H1 (cell line): ENCODE results near the gene SPPL3. TPM values are rescaled to one million over a fixed set of nuclear protein-coding genes. Genes with fewer than 3 reads are reported as not detected.
"Not testable (repeated sequence)": the region's sequence is repeated elsewhere in the genome, so short reads cannot be mapped to it uniquely, and the experiment has no call there.

ENCODE experiments used
- CTCF ChIA-PET: fragments of 300-600 bp; sonication (Branson Sonifier 250); formaldehyde crosslinking; loops from one replicate; lab custom pipeline; 2021; ENCODE audit not compliant: partially characterized antibody; lab: Charles Lee
- POLR2A ChIA-PET: fragments of 300-600 bp; sonication (Branson Sonifier 250); formaldehyde crosslinking; loops from one replicate; lab custom pipeline; 2021; ENCODE audit warnings: inconsistent platforms; ENCODE audit not compliant: partially characterized antibody; lab: Charles Lee
- DNase-seq, 2 experiments: peaks; one replicate each; pipeline versions ENCODE4 v3.0.0 to v3.0.0-alpha.2; 2010 to 2022; ENCODE audit warnings: low spot score in 2 of 2, low read depth in 1 of 2, mixed read lengths in 1 of 2
- FAIRE-seq: peaks from 2 replicates; lab custom pipeline; 2011; peaks lifted over from hg19 to GRCh38; lab: Jason Lieb, UNC
- H2AFZ ChIP-seq: 2 replicates; pipeline ENCODE4 v1.8.1; 2012; ENCODE audit warnings: low read length, inconsistent platforms
- H2AK5ac ChIP-seq: 2 replicates; pipeline ENCODE4 v1.6.1; 2013; ENCODE audit warnings: low read depth, low read length
- H2BK120ac ChIP-seq: replicated peaks from 2 replicates; pipeline ENCODE3; 2013; ENCODE audit warnings: low read depth, low read length, inconsistent platforms
- H2BK12ac ChIP-seq: 2 replicates; pipeline ENCODE4 v1.6.1; 2013; ENCODE audit warnings: low read depth, low read length
- H2BK15ac ChIP-seq: 2 replicates; pipeline ENCODE4 v1.6.1; 2013; ENCODE audit warnings: low read length
- H2BK20ac ChIP-seq: 2 replicates; pipeline ENCODE4 v1.6.1; 2013; ENCODE audit warnings: low read length
- H2BK5ac ChIP-seq: 2 replicates; pipeline ENCODE4 v1.6.1; 2013; ENCODE audit warnings: low read depth, low read length
- H3K14ac ChIP-seq: 2 replicates; pipeline ENCODE4 v1.6.1; 2013; ENCODE audit warnings: inconsistent platforms; ENCODE audit not compliant: insufficient read length
- H3K18ac ChIP-seq: 2 replicates; pipeline ENCODE4 v1.6.1; 2013; ENCODE audit warnings: low read length; ENCODE audit errors: extremely low read depth
- H3K23ac ChIP-seq: 2 replicates; pipeline ENCODE4 v1.6.1; 2013; ENCODE audit warnings: inconsistent platforms; ENCODE audit not compliant: insufficient read length
- H3K23me2 ChIP-seq: 2 replicates; pipeline ENCODE4 v1.6.1; 2013; ENCODE audit warnings: low read depth, low read length
- H3K27ac ChIP-seq: 2 replicates; pipeline ENCODE4 v1.6.1; 2011; ENCODE audit warnings: low read depth, low read length, inconsistent platforms
- H3K27me3 ChIP-seq, 4 experiments: replicated peaks in 1 of 4; 1 replicate in 1 of 4; 2 replicates in 3 of 4; pipeline versions ENCODE4 v1.6.1 to v1.8.1; 2011 to 2013; ENCODE audit warnings: low read length in 3 of 4, mild to moderate bottlenecking in 3 of 4, inconsistent platforms in 2 of 4, mixed read lengths in 2 of 4, moderate library complexity in 1 of 4; ENCODE audit not compliant: control insufficient read depth in 3 of 4, insufficient read depth in 3 of 4; ENCODE audit errors: extremely low read depth in 1 of 4
- H3K36me3 ChIP-seq, 4 experiments: 2 replicates each; pipeline versions ENCODE4 v1.6.1 to v1.8.1; 2011 to 2013; ENCODE audit warnings: mild to moderate bottlenecking in 4 of 4, low read length in 3 of 4, moderate library complexity in 2 of 4, control low read depth in 1 of 4, inconsistent platforms in 1 of 4; ENCODE audit not compliant: insufficient read depth in 4 of 4, control insufficient read depth in 2 of 4
- H3K4ac ChIP-seq: replicated peaks from 2 replicates; pipeline ENCODE3; 2013; ENCODE audit warnings: low read length, low read depth, mixed read lengths, inconsistent platforms; ENCODE audit not compliant: insufficient read length
- H3K4me1 ChIP-seq, 4 experiments: replicated peaks in 1 of 4; 1 replicate in 1 of 4; 2 replicates in 3 of 4; pipeline versions ENCODE4 v1.6.1 to v1.8.1; 2011 to 2013; ENCODE audit warnings: low read length in 3 of 4, inconsistent platforms in 2 of 4, mixed read lengths in 1 of 4; ENCODE audit not compliant: insufficient read depth in 4 of 4, control insufficient read depth in 3 of 4
- H3K4me2 ChIP-seq, 2 experiments: 2 replicates each; pipeline versions ENCODE4 v1.6.1 to v1.8.1; 2011 to 2013; ENCODE audit warnings: low read depth in 2 of 2, low read length in 2 of 2, control low read depth in 1 of 2, inconsistent platforms in 1 of 2, mild to moderate bottlenecking in 1 of 2; ENCODE audit not compliant: insufficient read depth in 1 of 2
- H3K4me3 ChIP-seq, 4 experiments: fragments of 200-600, 300-600 bp in 1 of 4; sonication (generic), shearing (Covaris generic), sonication (Bioruptor Twin) in 1 of 4; 2 replicates each; pipeline versions ENCODE4 v1.5.1 to v1.8.1; 2011 to 2016; ENCODE audit warnings: low read length in 4 of 4, low read depth in 3 of 4, control low read depth in 2 of 4, inconsistent platforms in 2 of 4, mild to moderate bottlenecking in 2 of 4, mixed read lengths in 1 of 4, moderate library complexity in 1 of 4; ENCODE audit not compliant: insufficient read depth in 2 of 4; ENCODE audit errors: extremely low read depth in 1 of 4
- H3K56ac ChIP-seq: replicated peaks from 2 replicates; pipeline ENCODE3; 2013; ENCODE audit warnings: low read depth, mild to moderate bottlenecking, mixed read lengths, low read length, inconsistent platforms; ENCODE audit not compliant: insufficient read length
- H3K79me1 ChIP-seq: 2 replicates; pipeline ENCODE4 v1.6.1; 2013; ENCODE audit warnings: low read depth, low read length, control low read depth
- H3K79me2 ChIP-seq, 2 experiments: 2 replicates each; pipeline versions ENCODE4 v1.6.1 to v1.8.1; 2012 to 2013; ENCODE audit warnings: low read length in 2 of 2, mild to moderate bottlenecking in 2 of 2, inconsistent platforms in 1 of 2; ENCODE audit not compliant: insufficient read depth in 2 of 2, control insufficient read depth in 1 of 2
- H3K9ac ChIP-seq, 4 experiments: replicated peaks in 1 of 4; 1 replicate in 1 of 4; 2 replicates in 3 of 4; pipeline versions ENCODE4 v1.6.1 to v1.8.1; 2011 to 2013; ENCODE audit warnings: low read depth in 3 of 4, low read length in 3 of 4, control low read depth in 2 of 4, mild to moderate bottlenecking in 2 of 4, moderate library complexity in 2 of 4, inconsistent platforms in 1 of 4; ENCODE audit errors: extremely low read depth in 1 of 4
- H3K9me3 ChIP-seq, 2 experiments: 2 replicates each; pipeline versions ENCODE4 v1.6.1 to v1.8.1; 2012 to 2013; ENCODE audit warnings: mild to moderate bottlenecking in 2 of 2, moderate library complexity in 2 of 2, control low read depth in 1 of 2, inconsistent platforms in 1 of 2, low read depth in 1 of 2, low read length in 1 of 2, mixed read lengths in 1 of 2; ENCODE audit not compliant: insufficient read depth in 2 of 2
- H4K20me1 ChIP-seq, 2 experiments: replicated peaks in 1 of 2; 2 replicates each; pipeline versions ENCODE3 to v1.8.1; 2011 to 2013; ENCODE audit warnings: inconsistent platforms in 2 of 2, low read length in 2 of 2, mild to moderate bottlenecking in 1 of 2; ENCODE audit not compliant: insufficient read depth in 2 of 2, control insufficient read depth in 1 of 2
- H4K5ac ChIP-seq: 2 replicates; pipeline ENCODE4 v1.6.1; 2013; ENCODE audit warnings: low read length, low read depth, mixed read lengths, inconsistent platforms; ENCODE audit not compliant: insufficient read length
- H4K8ac ChIP-seq: 2 replicates; pipeline ENCODE4 v1.8.0; 2013; ENCODE audit warnings: mild to moderate bottlenecking, moderate library complexity, low read length, inconsistent platforms; ENCODE audit not compliant: insufficient read depth; ENCODE audit errors: extremely low read depth
- H4K91ac ChIP-seq: replicated peaks from 2 replicates; pipeline ENCODE3; 2013; ENCODE audit warnings: low read length, mixed read lengths, inconsistent platforms; ENCODE audit not compliant: insufficient read length
- WGBS, 2 experiments: shearing (Covaris generic) in 1 of 2; methylation state at CpG; one replicate each; pipeline versions ENCODE4 v1.1.6 to v1.1.7; 2013 to 2015; ENCODE audit warnings: low lambda C conversion rate in 2 of 2, mixed read lengths in 2 of 2, inconsistent platforms in 1 of 2, low coverage in 1 of 2, missing lambda C conversion rate in 1 of 2; ENCODE audit not compliant: insufficient replicate concordance in 2 of 2, insufficient coverage in 1 of 2, insufficient read length in 1 of 2; ENCODE audit errors: extremely low coverage in 1 of 2, missing lambda C conversion rate in 1 of 2; 5-methylcytosine and 5-hydroxymethylcytosine counted together
- polyA plus RNA-seq, 7 experiments: library from polyadenylated mRNA; depleted of rRNA in 3 of 7; stranded (reverse) in 5 of 7; unstranded in 2 of 7; fragments of >200 nt in 5 of 7; fragments of 200-250 nt in 2 of 7; gene quantifications; 1 replicate in 5 of 7; 2 replicates in 1 of 7; 4 replicates in 1 of 7; pipeline versions ENCODE4 v1.2.1 to v1.2.3, GENCODE V29; 2011 to 2013; ENCODE audit warnings: missing spikeins in 2 of 7, mixed read lengths in 2 of 7
- total RNA-seq: library from RNA; stranded (reverse); fragmentation: NEBNext Ultra II Directional; extraction: Animal tissue kit (Norgen Biotek cat#: 25700); gene quantifications from 2 replicates; pipeline ENCODE4 v1.2.1, GENCODE V29; 2021

The SPPL3 gene
- total and polyA plus RNA-seq, 2 of the 8 experiments (the other 6 are each of a cell fraction or from before 2014, with no cell fraction given), result 27.3 to 48.4 TPM

DNA sequence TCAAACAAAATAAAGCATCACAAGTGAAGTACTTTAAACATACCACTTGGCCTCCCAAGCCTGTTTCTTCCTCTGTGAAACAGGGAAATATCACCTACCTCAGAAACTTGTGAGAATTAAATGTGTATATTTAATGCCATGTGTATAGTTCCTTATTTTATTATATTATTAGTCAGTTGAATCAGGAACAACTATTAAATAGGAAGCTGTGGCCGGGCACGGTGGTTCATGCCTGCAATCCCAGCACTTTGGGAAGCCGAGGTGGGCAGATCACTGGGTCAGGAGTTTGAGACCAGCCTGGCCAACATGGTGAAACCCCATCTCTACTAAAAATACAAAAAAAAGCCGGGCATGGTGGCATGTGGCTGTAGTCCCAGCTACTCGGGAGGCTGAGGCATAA is 3.1 kb downstream of the SPPL3 start:
- not testable (repeated sequence) for H3K27me3 ChIP-seq, H2BK12ac ChIP-seq, H3K9me3 ChIP-seq, H3K4me3 ChIP-seq, H2BK5ac ChIP-seq, H3K79me1 ChIP-seq, DNase-seq, H3K36me3 ChIP-seq, H3K4ac ChIP-seq, H3K9ac ChIP-seq, H3K23ac ChIP-seq, H3K14ac ChIP-seq, H3K4me1 ChIP-seq, H2BK20ac ChIP-seq, H4K20me1 ChIP-seq, H3K4me2 ChIP-seq, FAIRE-seq, H3K18ac ChIP-seq, H4K91ac ChIP-seq, H4K5ac ChIP-seq, H3K27ac ChIP-seq, H2BK120ac ChIP-seq, H2AFZ ChIP-seq, H2BK15ac ChIP-seq, H2AK5ac ChIP-seq, H4K8ac ChIP-seq, H3K56ac ChIP-seq
- CTCF ChIA-PET, result interaction anchor here (1.1 to 3.2 kb wide), 3 partner anchors 9 to 71 kb away, joined by 4 to 12 read pairs (median 5); no protein-coding TSS in a partner anchor
- WGBS, 2 experiments, result 93% methylated on average over 5 of the region's 5 CpGs; no CpG with 5 or more reads in 1 of the 2 experiments
- H3K23me2 ChIP-seq, result peaks cover 11% of the 10 kb centered on the region
- POLR2A ChIA-PET, result interaction anchor here (0.6 to 1.3 kb wide), 3 partner anchors 10 to 68 kb away, joined by 3 read pairs; no protein-coding TSS in a partner anchor
- H3K79me2 ChIP-seq, result peaks cover 13 to 70% of the 10 kb centered on the region in 2 experiments
